Retina (tissue), 1 donor: Measurements from ENCODE around the gene DYNC2H1.
"Not testable (repeated sequence)": the region's sequence is repeated elsewhere in the genome, so short reads cannot be mapped to it uniquely, and the experiment has no call there.

Source experiments
- DNase-seq: peaks from one replicate; pipeline ENCODE4 v3.0.0-alpha.2; 2016

Gene DYNC2H1

GRCh38 chr11:103372906-103373305 lies 263.7 kb downstream of the DYNC2H1 start:
- DNase-seq, result no peak

- DNase-seq, result not testable (repeated sequence)
Measured at GRCh38 chr11:103374227-103374626, 265.0 kb downstream of the DYNC2H1 start.

GRCh38 chr11:103378931-103379330 lies 269.7 kb downstream of the DYNC2H1 start:
- no peak for DNase-seq

GRCh38 chr11:103380031-103380430 lies 270.8 kb downstream of the DYNC2H1 start:
- DNase-seq, result no peak

GRCh38 chr11:103384652-103385051 lies 275.4 kb downstream of the DYNC2H1 start:
- no peak for DNase-seq

GRCh38 chr11:103395612-103396011 lies 286.4 kb downstream of the DYNC2H1 start:
- DNase-seq, result no peak

GRCh38 chr11:103396237-103396636 lies 287.0 kb downstream of the DYNC2H1 start:
- DNase-seq, result no peak

GRCh38 chr11:103397369-103397768 lies 288.1 kb downstream of the DYNC2H1 start:
- DNase-seq, result no peak

- no peak for DNase-seq
Measured at GRCh38 chr11:103398829-103399228, 289.6 kb downstream of the DYNC2H1 start.

GRCh38 chr11:103406357-103406756 lies 297.1 kb downstream of the DYNC2H1 start:
- DNase-seq, result no peak

GRCh38 chr11:103407641-103408040 lies 298.4 kb downstream of the DYNC2H1 start:
- DNase-seq, result no peak

- DNase-seq, result no peak
Measured at GRCh38 chr11:103413266-103413888, 304.2 kb downstream of the DYNC2H1 start.

GRCh38 chr11:103418014-103418413 lies 308.8 kb downstream of the DYNC2H1 start:
- DNase-seq, result no peak

GRCh38 chr11:103420593-103420992 lies 311.4 kb downstream of the DYNC2H1 start:
- no peak for DNase-seq

GRCh38 chr11:103433386-103434072 lies 324.3 kb downstream of the DYNC2H1 start:
- no peak for DNase-seq

GRCh38 chr11:103434073-103434411 lies 324.8 kb downstream of the DYNC2H1 start:
- no peak for DNase-seq

GRCh38 chr11:103436131-103436770 lies 327.0 kb downstream of the DYNC2H1 start:
- DNase-seq, result no peak

- DNase-seq, result no peak
Measured at GRCh38 chr11:103441021-103441420, 331.8 kb downstream of the DYNC2H1 start.

- no peak for DNase-seq
Measured at GRCh38 chr11:103448966-103449365, 339.7 kb downstream of the DYNC2H1 start.

GRCh38 chr11:103450241-103450640 lies 341.0 kb downstream of the DYNC2H1 start:
- no peak for DNase-seq

GRCh38 chr11:103453126-103453525 lies 343.9 kb downstream of the DYNC2H1 start:
- DNase-seq, result no peak

GRCh38 chr11:103453915-103454709 lies 344.9 kb downstream of the DYNC2H1 start:
- DNase-seq, result no peak

GRCh38 chr11:103464420-103464819 lies 355.2 kb downstream of the DYNC2H1 start:
- DNase-seq, result no peak
